ENCODE results near the gene SALL1.

Gene SALL1

DNA sequence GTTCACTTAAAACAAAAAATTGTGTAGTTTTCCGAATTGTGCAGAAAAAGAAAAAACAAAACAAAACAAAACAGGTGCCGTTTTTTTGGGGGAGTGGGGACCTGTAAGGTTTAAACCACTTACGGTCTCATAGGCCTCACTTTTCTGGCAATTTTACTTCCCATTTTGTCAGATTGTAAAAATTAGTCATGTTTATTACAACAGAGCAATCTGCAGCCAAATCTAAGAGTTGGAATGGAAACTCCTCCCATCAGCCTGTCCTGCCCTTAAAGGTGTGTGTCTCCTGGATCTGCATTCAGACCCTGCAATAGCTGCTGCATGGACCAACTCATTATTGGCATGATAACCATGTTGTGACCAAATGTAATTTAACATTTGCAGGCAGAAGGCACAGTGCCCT is 8.2 kb upstream of the SALL1 start:
- H3K36me3 ChIP-seq (ENCODE audit: low read depth) = no peaks in the 10 kb centered on the region
- no peaks in the 10 kb centered on the region for H3K9me3 ChIP-seq (ENCODE audit: severe bottlenecking)
- H3K27ac ChIP-seq (ENCODE audit: poor library complexity, severe bottlenecking) = no peak overlapping the region
- H3K4me3 ChIP-seq (ENCODE audit: severe bottlenecking) = no peak overlapping the region
- H3K4me1 ChIP-seq (ENCODE audit: insufficient read depth, poor library complexity, severe bottlenecking) = no peaks in the 10 kb centered on the region
- no peak for DNase-seq (ENCODE audit: low spot score)
- TF ChIP-seq, protein P1, sequence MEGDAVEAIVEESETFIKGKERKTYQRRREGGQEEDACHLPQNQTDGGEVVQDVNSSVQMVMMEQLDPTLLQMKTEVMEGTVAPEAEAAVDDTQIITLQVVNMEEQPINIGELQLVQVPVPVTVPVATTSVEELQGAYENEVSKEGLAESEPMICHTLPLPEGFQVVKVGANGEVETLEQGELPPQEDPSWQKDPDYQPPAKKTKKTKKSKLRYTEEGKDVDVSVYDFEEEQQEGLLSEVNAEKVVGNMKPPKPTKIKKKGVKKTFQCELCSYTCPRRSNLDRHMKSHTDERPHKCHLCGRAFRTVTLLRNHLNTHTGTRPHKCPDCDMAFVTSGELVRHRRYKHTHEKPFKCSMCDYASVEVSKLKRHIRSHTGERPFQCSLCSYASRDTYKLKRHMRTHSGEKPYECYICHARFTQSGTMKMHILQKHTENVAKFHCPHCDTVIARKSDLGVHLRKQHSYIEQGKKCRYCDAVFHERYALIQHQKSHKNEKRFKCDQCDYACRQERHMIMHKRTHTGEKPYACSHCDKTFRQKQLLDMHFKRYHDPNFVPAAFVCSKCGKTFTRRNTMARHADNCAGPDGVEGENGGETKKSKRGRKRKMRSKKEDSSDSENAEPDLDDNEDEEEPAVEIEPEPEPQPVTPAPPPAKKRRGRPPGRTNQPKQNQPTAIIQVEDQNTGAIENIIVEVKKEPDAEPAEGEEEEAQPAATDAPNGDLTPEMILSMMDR (IDR thresholded peaks at IDR 0.05; ENCODE audit: poor library complexity, severe bottlenecking) = no peak
- no peak for ATAC-seq (ENCODE audit: low read depth)
- peaks cover 56% of the 10 kb centered on the region for H3K27me3 ChIP-seq (ENCODE audit: insufficient read depth, poor library complexity, severe bottlenecking)

DNA sequence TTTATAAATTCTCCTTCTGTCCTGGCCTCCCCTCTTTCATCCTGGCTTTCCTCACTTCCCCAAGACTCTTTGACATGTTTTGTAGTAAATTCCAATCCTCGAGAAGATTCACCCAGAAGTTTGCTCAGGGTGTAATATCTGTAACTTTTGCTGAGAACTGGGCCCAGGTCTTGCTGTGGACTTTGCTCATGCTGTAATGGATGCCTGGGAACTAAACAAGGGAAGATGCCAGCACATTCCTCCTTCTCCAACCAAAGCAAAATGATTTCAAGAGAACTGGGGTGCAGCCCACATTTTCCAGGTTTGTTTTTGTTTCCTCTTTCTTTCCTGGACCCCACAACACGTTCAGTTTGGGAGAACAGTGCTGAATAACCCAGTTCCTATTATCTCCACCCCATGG is 6.6 kb upstream of the SALL1 start:
- ATAC-seq (ENCODE audit: low read depth) = no peak
- TF ChIP-seq, protein P1 (IDR thresholded peaks at IDR 0.05; ENCODE audit: poor library complexity, severe bottlenecking) = no peak

DNA sequence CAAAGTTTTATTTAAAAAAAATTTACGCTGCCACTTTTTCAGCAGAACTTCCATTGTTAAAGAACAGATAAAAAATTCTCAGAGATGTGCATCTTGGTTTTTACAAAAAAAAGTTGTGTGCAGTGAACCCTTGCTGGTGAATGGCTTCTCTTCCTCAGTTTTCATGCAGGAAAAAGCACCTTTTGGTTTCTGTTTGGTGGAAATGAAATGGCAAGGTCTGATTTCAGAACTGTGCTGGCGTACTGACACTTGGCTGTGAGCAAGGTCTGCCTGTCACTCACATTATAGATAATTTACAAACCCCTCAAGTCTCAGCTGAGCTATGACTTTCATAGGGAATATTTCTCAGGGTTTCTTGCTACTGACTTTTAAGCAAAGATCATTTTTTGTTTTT is 5.7 kb upstream of the SALL1 start:
- peaks cover 81% of the 10 kb centered on the region for H3K27me3 ChIP-seq (ENCODE audit: insufficient read depth, poor library complexity, severe bottlenecking)
- no peak for DNase-seq (ENCODE audit: low spot score)
- H3K9me3 ChIP-seq (ENCODE audit: severe bottlenecking) = no peaks in the 10 kb centered on the region
- H3K27ac ChIP-seq (ENCODE audit: poor library complexity, severe bottlenecking) = no peak overlapping the region
- no peaks in the 10 kb centered on the region for H3K4me1 ChIP-seq (ENCODE audit: insufficient read depth, poor library complexity, severe bottlenecking)
- H3K4me3 ChIP-seq (ENCODE audit: severe bottlenecking) = no peak overlapping the region
- ATAC-seq (ENCODE audit: low read depth) = no peak
- H3K36me3 ChIP-seq (ENCODE audit: low read depth) = no peaks in the 10 kb centered on the region
- TF ChIP-seq, protein P1 (IDR thresholded peaks at IDR 0.05; ENCODE audit: poor library complexity, severe bottlenecking) = no peak

More for the DNA sequence above, 6.6 kb upstream of the SALL1 start:
- no peaks in the 10 kb centered on the region for H3K36me3 ChIP-seq (ENCODE audit: low read depth)
- H3K4me1 ChIP-seq (ENCODE audit: insufficient read depth, poor library complexity, severe bottlenecking) = no peaks in the 10 kb centered on the region
- H3K27ac ChIP-seq (ENCODE audit: poor library complexity, severe bottlenecking) = no peak overlapping the region
- DNase-seq (ENCODE audit: low spot score) = no peak
- H3K27me3 ChIP-seq (ENCODE audit: insufficient read depth, poor library complexity, severe bottlenecking) = peaks cover 72% of the 10 kb centered on the region
- H3K4me3 ChIP-seq (ENCODE audit: severe bottlenecking) = no peak overlapping the region
- no peaks in the 10 kb centered on the region for H3K9me3 ChIP-seq (ENCODE audit: severe bottlenecking)

DNA sequence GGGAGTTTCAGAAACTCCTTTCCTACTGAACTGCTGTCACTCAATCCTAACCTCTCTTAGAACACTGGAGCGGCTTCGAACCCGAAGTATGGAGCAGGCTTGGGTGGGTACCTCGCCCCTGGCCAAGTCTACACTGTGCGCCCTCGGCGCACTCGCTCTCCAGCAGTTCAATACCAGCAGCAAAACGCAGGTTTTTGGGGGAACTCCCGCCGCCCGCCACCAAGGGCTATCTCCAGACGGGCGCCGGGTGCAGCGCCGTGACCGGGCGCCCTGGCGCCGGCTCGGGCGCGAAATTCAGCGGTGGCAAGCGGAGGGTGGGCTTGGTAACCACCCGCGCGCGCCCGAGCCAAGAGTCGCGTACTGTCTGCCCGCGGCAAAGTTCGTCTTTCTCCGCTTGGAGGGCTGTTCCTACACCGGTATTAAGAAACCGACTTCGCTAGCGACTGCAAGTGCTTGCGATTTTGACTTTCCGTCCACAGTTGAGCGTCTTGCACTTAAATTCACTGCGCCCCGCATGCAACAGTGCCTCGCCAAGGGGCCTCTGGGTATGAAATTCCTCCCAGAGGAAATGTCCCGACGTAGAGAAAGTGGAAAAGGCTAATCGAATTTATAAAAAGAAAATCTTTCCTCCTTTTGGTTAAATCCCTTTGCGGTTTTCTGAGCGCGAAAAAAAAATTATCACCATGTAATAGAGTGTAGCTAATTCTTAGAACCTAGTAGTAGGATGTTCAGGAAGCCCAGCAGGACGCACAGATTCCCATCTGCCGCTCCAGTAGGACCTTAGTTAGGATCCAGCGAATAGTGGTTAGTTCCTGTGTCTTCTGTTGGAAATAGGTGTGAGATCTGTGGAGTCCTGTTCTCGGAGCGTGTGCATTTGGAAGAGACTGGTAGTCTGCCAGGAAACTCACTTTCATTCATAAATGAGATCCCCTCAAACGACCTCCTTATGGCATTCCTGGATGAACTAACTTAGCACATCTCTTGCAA is 5.0 kb upstream of the SALL1 start:
- peaks cover 83% of the 10 kb centered on the region for H3K27me3 ChIP-seq (ENCODE audit: insufficient read depth, poor library complexity, severe bottlenecking)
- no peaks in the 10 kb centered on the region for H3K9me3 ChIP-seq (ENCODE audit: severe bottlenecking)
- ATAC-seq (ENCODE audit: low read depth) (no peak), DNase-seq (ENCODE audit: low spot score) (no peak)
- H3K4me3 ChIP-seq (ENCODE audit: severe bottlenecking) = no peak overlapping the region
- H3K4me1 ChIP-seq (ENCODE audit: insufficient read depth, poor library complexity, severe bottlenecking) = no peaks in the 10 kb centered on the region
- TF ChIP-seq, protein P1 (IDR thresholded peaks at IDR 0.05; ENCODE audit: poor library complexity, severe bottlenecking) = no peak
- no peaks in the 10 kb centered on the region for H3K36me3 ChIP-seq (ENCODE audit: low read depth)
- H3K27ac ChIP-seq (ENCODE audit: poor library complexity, severe bottlenecking) = no peak overlapping the region

DNA sequence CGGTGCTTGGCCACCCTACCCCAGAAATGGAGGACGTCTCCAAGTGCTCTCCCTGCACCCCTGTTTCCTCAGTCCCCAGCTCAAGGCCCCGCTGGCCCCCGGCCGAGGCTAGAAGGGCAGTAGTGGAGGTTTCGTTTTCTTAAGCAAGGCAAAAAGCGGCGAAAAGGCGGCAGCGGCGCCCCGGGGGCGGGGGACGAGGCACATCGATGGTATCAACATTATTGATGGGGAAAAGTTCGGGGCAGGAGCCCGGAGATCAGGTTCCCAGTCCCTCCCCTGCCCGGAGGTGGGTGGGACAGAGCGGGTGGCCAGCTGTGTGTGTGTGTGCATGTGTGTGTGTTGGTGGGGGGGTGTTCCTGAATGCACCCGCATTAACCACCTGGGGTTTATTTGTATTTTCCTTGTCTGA is 4.1 kb upstream of the SALL1 start:
- no peak overlapping the region for H3K4me3 ChIP-seq (ENCODE audit: severe bottlenecking)
- ATAC-seq (ENCODE audit: low read depth) = no peak

More for the DNA sequence above, 4.1 kb upstream of the SALL1 start:
- Histone ChIP-seq H3K4me1 (ENCODE audit: insufficient read depth, poor library complexity, severe bottlenecking) (no peaks in the 10 kb centered on the region), H3K27me3 (ENCODE audit: insufficient read depth, poor library complexity, severe bottlenecking) (peaks cover 89% of the 10 kb centered on the region), H3K27ac (ENCODE audit: poor library complexity, severe bottlenecking) (no peak overlapping the region), H3K9me3 (ENCODE audit: severe bottlenecking) (no peaks in the 10 kb centered on the region), H3K36me3 (ENCODE audit: low read depth) (no peaks in the 10 kb centered on the region)
- no peak for DNase-seq (ENCODE audit: low spot score)
- TF ChIP-seq, protein P1 (IDR thresholded peaks at IDR 0.05; ENCODE audit: poor library complexity, severe bottlenecking) = no peak

All from RWPE2 (cell line).